DMS153 treated with DMSO at 0.1 percent for 48 hours (cell line): ENCODE results near the gene SELENOI.

ENCODE experiments used
- DNase-seq: peaks from one replicate; lab custom pipeline; 2025; ENCODE audit not compliant: unreplicated experiment; lab: John Stamatoyannopoulos, UW

SELENOI gene

DNA sequence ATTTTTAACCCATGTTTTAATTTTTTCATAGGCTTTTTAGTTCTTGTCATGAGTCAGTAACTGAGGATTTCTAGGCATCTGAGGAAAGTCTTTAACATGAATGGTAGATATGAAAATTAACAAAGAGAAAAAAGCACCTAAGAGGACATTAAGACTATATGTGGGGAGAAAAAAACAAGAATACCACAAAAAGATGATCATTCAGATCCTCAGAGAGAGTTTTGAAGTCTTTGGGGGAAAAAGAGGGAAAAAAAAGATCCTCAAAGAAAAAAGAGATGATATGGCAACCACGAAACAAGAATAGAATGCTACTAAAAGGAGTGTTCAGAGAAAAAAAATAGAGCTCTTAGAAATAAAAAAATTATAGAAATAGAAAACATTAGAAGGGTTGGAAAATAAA lies 63.8 kb downstream of the SELENOI start:
- DNase-seq, result no peak

DNA sequence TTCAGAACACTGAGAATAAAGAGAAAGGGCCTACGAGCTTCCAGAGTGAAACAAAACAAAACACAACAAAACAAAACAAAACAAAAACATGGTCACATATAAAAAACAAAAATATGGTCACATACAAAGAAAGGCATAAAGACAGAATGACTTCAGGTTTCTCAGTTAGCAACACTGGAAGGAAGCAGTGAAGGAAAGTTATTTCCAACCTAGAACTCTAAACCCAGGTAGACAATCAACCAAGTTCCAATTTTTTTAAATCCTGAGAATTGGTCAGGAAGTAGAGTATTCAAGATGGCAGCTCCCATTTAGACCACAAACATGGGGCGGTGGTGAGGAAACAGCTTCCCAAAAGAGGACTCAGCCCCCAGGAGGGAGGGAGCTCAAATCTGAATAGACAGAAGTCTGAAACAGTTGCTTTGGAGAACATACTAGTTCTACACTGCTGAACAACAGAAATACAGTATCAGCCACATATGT lies 64.9 kb downstream of the SELENOI start:
- no peak for DNase-seq

DNA sequence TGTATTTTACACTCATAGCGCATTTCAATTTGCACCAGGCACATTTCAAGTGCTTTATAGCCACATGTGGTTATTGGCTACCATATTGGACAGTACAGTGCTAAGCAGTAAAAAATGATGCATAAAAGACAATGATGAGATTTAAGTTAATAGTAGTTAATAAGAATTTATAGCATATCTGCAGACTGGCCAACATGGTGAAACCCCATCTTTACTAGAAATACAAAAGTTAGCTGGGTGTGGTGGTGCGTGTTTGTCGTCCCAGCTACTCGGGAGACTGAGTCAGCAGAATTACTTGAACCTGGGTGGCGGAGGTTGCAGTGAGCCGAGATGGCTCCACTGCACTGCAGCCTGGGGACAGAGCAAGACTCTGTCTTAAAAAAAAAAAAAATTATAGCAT lies 65.5 kb downstream of the SELENOI start:
- DNase-seq, result no peak

DNA sequence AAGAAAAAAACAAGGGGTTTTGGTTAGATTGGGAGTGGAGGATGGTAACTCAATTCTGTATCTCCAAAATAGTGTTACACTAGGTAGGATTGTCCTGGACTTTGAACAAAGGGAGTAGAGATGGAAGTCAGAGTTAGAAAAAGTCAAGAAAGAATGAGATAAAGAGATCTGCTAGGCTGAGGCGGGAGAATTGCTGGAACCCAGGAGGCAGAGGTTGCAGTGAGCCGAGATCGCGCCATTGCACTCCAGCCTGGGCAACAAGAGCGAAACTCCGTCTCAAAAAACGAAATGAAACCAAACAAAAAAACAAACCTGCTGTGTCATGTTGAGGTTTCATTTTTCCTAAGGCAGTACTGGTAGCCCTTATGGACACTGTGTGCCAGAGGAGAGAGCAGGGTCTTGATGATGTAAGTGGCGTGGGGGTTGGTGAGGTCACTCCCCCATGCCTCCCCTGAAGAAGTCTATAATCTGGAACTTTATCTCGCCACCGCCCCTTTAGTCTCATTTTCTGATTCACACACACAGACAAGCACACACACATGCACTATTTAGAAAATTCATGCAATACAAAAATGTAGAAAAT lies 66.2 kb downstream of the SELENOI start:
- no peak for DNase-seq

DNA sequence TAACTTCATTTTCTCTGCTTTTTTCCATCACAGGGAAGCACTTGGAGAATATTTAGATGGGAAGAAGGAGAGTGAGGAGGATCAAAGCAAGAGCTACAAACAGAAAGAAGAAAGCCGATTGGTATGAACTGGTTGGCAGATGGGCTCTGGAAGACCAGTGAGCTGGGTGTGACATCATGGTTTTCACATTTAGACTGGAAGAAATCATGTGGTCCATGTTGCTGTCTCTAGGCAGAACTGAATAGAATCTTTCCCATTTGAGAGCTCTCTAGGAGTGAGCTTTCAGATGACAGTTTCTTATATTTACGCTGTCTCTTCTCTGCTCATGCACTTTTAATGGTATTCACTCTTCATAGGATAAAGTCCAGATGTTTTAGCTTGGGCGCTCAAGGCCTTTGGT lies 68.4 kb downstream of the SELENOI start:
- DNase-seq, result no peak

DNA sequence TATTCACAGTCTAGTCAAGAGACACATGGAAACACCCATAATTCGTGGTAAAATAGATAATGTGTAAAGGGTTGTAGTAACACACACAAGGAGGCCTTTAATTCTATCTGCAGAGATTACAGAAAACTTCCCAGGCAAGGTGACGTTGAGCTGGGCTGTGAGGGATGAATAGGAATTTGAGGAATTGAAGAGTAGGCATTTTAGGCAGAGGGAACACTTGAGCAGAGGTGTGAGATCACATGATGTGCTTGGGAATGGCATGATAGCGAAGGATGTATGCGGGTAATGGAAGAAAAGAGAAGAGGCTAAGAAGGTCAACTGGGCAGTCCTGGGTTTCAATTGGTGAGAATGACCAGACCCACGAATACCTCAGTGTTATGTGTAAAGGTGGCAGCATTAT lies 76.0 kb downstream of the SELENOI start:
- DNase-seq, result no peak

DNA sequence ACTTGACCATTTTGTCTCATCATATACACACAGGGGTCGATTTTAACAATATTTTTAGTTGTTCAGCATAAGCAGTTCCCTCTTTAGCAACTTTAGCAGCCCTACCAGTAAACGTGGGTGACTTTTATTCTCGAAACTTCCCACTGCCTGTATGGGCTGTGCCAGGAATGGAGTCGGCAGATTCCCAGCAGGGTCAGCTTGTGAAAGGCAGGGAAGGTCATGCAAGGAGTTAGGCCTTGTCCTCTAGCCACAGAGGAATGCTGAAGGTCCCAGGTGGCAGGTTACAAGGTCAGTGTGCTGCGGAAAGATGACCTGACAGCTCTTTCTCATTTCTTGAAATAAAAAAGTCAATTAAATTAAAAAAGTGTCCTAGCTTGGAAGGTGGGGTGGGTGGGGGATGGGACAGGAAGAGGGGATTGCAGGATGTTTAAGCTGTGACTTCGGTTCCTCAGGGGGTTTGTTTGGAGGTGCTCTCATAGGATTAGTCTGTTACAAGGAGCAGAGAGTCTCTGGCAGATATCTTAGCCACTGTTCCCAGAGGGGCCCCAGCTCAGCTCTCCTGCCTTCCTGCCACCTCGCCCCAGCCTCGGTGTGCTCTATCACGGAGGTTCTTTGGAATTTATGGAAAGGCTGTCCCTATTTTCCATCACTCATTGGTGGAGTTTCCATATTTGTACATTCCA lies 77.1 kb downstream of the SELENOI start:
- DNase-seq, result no peak

DNA sequence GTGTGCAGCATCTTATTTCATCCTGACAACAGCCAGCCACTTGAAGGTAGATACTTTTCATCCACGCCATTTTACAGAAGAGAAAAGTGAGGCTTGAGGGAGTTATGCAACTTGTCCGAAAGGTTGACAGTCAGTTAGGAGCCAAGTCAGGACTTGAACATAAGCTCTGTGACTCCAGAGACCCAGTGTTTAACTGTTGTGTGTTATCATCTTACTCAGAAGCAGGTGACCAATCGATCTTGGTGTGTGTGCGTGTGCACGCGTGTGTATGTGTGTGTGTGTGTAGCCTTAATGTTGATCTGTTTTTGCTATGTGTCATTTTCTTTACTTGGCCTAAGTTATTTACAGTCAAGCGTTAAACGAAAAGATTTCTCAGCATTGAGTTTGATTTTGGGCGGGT lies 77.8 kb downstream of the SELENOI start:
- DNase-seq, result no peak

DNA sequence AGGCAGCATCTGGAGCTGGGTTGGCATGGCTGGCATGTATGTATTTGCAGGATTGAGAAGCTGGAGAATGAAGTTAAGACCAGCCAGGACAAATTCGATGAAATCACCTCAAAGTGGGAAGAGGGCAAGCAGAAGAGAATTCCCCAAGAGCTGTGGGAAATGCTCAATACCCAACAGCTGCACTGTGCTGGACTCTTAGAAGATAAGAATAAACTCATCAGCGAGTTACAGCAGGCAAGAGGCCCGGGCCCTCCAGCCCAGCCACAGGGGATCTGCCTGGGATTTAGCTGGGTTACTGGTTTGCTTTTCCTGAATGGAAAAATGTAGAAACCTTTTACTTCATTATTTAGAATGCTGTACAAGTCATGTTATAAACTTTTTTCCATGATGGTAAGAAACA lies 78.3 kb downstream of the SELENOI start:
- no peak for DNase-seq

DNA sequence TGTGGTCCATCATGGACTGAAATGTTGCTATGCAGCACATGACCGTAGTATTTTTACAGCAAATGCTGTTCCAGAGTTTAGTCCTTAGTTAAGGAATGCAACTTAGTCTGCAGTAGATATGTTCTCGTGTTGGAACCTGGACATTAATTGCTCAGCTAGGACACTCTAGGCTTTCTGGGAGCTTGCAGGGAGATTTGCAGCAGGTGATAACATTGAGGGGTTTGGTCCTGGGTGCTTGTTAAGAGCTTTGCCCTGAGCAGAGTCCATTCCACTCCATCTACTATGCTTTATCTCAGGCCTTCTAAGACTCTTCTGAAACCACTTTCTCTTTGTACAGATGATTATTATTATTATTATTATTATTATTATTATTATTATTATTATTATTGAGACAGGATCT lies 82.9 kb downstream of the SELENOI start:
- no peak for DNase-seq

DNA sequence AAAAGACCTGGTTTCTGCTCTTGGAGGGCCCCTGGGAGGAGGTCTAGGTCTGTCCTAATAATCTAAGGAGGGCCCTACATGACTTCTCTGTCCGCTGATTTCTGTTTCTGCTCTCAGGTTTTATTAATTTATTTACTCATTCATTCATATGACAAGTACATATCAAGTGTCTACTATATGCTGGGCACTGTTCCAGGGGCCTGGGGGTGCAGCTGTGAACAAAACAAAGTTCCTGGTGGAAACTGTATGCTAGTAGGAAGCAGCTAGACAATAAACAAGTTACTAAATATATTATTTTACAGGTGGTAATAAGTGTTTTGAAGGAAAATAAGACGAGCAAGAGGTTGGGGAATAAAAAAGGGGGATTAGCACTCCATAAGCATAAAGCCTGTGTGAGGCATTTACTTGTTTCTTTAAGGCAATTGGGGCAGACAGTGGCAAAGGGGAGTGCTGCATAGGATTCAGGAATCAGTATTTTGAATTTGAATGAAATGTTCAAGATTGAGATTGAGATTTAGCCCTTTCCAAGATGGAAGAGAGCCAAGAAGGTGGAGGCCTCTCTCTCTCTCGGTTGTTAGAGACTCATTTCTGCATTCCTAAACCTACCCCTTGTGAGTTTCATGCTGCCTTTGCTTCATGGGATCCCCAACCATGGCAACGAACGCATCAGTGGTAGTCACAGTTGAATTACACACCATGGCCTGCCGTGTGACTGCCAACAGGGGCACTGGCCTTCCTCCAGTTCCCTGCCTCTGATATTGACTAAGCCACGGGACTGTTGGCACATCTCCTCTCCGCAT lies 84.0 kb downstream of the SELENOI start:
- peak; percentile 68 for DNase-seq

DNA sequence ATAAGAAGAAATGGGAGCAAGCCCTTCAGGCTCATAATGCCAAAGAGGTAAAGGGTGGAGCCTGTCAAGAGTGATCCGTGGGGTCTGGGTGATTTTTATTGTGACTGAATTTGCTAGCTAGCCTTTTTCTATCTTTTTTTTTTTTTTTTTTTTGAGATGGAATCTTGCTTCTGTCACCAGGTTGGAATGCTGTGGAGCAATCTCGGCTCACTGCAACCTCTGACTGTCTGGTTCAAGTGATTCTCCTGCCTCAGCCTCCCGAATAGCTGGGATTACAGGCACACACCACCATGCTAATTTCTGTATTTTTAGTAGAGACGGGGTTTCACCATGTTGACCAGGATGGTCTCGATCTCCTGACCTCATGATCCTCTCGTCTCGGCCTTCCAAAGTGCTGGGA lies 84.9 kb downstream of the SELENOI start:
- DNase-seq, result no peak

DNA sequence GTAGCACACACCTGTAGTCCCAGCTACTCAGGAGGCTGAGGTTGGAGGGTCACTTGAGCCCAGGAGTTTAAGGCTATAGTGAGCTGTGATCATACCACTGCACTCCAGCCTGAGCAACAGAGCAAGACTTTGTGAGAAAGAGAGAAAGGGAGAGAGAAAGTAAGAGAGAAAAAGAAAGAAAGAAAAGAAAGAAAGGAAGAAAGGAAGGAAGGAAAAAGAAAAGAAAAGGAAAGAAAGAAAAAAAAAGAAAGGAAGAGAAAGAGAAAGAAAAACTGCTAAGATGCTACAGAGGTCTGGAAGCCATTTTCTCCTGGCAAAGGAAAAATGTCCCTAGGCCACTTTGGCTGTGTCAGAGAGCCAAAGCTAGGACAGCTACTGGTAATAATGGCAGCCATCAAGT lies 86.4 kb downstream of the SELENOI start:
- no peak for DNase-seq

DNA sequence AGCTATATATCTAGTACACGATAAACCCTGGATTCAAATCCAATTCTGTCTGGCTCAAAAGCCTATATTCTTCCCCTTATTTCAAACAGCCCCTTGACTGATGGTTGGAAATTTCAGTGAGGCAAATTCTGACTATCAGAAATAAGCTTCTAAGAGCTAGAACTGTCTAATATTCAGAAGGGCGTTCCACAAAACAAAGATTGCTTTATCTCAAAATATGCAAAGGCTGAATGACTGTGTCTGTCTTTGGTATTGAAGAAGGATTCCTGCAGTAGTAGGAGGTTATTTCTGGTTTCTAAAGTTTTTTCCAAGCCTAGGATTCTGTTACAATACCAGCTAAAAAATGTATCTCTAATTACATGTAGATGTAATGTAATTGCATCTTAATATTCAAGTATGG lies 86.9 kb downstream of the SELENOI start:
- DNase-seq, result no peak

DNA sequence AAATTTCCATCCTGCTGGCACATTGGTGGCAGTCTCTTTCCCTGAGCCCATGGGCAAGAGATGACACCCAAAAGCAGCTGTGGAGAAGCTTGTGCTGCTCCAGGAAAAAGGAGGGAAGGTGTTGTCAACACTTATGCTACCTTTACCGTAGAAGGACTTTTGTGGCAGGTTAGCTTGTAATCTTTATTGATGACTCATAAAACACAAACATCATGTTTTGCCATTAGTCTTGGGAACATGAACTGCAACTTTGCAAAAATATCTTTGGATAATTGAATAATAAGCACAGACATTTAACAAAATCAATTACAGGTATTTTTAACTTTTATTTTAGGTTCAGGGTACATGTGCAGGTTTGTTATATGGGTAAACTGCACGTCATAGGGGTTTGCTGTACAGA lies 89.2 kb downstream of the SELENOI start:
- no peak for DNase-seq

DNA sequence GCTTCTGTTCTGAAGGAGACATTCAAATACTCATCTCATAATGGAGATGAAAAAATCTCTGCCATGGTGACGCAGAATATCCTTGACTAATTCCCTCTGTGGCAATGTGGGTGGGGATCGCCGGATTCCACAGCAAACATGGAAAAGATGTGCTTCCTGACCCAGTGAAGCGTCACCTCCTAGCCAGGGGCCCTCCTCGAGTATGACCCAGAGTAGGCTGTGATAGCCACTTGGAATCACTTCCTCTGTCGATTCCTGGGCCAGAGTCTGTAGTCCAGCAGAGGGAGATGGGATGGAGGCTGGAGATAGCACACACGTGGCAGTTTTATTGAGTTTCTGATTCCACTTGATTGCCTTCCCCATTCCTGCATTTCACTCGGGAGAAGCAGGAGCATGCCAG lies 92.6 kb downstream of the SELENOI start:
- no peak for DNase-seq

DNA sequence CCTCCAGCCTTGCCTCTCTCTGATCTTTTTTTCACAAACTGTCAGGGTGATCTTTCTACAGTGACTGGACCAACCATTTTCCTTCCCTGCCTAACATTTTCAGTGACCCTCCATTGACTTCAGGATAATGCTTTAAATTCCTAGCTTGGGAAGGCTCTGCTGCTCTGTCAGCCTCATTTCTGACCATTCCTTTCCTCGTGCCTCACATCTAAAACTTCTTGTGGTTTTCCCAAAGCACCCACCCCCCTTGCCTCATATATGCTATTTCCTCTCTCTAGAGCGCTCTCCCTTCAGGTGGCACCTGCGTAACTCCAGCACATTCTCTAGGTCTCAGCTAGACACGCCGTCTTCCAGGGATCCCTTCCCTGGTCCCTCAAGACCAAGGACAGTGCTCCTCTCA lies 93.0 kb downstream of the SELENOI start:
- no peak for DNase-seq

DNA sequence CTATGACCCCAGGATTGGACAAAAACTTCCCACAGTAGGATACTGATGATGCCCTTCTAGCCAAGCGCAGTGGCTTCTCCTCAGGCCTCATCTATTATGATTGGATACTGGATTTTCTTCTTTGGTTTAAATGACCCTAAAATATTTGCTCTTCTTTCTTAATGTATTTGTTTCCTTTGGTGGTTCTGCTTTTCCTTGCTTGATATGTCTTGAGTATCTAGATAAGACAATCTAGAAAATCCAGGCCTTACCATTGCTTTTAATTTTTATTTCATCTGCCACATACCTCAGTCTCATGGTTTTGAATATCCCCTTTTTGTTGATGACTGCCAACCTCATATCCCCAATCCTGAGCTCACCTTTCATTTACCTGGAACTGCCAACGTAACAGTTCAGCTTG lies 96.4 kb downstream of the SELENOI start:
- DNase-seq, result no peak

DNA sequence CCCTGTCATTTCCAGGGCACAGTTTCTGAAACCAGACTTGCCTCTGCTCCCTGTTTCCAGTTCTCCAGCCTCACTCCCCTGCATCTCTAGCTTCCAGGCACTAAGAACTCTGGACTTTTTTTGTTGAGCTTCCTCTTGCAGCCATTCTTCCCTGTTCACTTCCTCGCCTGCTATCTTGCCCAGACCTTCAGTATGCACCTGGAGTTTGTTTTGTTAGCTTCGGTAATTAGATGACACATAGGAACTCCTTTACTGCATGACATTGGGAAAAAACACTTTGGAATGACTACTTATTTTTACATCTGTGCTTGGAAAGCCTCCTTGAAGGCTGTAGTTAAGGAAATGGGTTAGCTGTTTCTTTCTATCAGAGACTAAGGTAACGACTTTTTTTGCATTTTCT lies 96.8 kb downstream of the SELENOI start:
- no peak for DNase-seq

DNA sequence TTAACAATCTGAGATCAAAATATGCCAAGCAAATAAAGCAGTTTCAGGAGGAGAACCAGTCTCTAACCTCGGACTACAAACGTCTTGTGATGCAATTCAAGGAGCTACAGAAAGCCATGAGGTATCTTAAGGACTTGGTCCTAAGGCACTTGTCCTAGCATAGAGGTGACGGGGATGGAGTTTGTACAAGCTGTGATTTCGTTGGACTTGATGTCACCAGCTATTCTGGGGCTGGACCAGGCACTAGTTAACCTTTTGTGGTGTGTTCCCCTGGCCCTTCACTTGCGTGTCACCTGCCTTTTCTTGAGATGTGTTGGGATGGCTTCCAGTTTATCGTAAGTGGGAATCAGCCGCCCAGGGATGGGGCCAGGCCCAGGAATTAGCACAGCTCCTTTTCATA lies 98.3 kb downstream of the SELENOI start:
- DNase-seq, result no peak
